ENCODE measurements around the gene TRPT1. TPM values are rescaled to one million over a fixed set of nuclear protein-coding genes. Genes with fewer than 3 reads are reported as not detected.

Gene TRPT1
- total and polyA plus RNA-seq, 9 of the 15 experiments (the other 6 are each of a cell fraction or from before 2014, with no cell fraction given), result 4.6 to 41.7 (median 23.1) TPM

DNA sequence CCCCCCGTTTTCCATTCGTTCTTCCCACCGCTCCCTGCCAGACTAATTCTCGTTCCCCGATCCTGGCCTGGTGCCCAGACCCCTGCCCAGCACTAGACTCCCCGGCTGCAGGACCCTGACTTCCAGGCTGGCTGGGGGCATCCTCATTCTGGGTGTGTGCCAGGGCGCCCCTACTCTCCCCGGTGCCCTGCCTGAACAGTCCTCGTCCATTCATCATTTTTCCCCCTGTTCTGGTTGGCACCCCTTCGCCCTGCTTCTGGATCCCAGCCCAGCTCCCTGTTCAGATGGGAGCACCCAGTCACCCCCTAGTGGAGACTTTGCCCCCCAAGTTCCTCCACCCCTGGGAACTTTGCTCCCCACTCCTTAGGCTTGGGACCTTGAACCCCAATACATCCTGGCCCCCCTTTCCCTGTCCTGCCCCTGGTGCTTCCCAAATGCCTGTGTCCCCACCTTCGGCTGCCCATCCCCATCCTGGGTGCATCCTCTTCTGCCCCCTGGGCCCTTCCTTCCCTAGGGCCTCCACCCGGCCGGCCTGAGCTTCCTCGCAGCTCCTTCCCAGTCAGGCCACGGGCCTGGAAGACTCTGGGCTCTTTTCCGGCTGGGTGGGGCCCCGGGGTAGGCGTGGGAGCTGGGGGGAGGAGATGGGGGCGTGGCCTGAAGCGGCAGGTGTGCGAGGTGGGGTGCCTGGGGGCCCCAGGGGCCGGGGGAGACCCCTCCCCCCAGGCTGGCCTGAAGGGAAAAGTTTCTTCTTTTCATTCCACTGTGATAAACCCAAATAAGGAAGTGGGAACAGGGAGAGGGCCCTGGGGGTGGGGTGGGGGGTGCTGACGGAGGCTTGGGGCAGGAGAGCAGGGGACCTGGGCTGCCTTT is 26.3 kb upstream of the TRPT1 start (continued):
- TF ChIP-seq CCNT2 (IDR thresholded peaks at IDR 0.05; ENCODE audit: borderline replicate concordance, extremely low read depth, insufficient read length, low read depth, low read length) (peak; percentile 28), MYC (IDR thresholded peaks at IDR 0.05; ENCODE audit: low read depth, low read length) (peak; percentile 22; the same call in 1 of the 2 replicates), MYC (CRISPR knock-in tag; IDR thresholded peaks at IDR 0.05; ENCODE audit: borderline replicate concordance, low read depth) (no peak), EGR1 (conservative IDR thresholded peaks at IDR 0.05) (peak; percentile 51), ELF1 (tag; IDR thresholded peaks at IDR 0.05) (no peak), MED1 (CRISPR knock-in tag; IDR thresholded peaks at IDR 0.05; ENCODE audit: borderline replicate concordance) (no peak), CEBPB (tag; IDR thresholded peaks at IDR 0.05) (no peak), L3MBTL2 (IDR thresholded peaks at IDR 0.05) (peak; percentile 47; the same call in 1 of the 2 replicates), SPI1 (IDR thresholded peaks at IDR 0.05; ENCODE audit: borderline replicate concordance, low read depth, low read length) (peak; percentile 71)
- TF ChIP-seq, protein P1, sequence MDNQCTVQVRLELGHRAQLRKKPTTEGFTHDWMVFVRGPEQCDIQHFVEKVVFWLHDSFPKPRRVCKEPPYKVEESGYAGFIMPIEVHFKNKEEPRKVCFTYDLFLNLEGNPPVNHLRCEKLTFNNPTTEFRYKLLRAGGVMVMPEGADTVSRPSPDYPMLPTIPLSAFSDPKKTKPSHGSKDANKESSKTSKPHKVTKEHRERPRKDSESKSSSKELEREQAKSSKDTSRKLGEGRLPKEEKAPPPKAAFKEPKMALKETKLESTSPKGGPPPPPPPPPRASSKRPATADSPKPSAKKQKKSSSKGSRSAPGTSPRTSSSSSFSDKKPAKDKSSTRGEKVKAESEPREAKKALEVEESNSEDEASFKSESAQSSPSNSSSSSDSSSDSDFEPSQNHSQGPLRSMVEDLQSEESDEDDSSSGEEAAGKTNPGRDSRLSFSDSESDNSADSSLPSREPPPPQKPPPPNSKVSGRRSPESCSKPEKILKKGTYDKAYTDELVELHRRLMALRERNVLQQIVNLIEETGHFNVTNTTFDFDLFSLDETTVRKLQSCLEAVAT (IDR thresholded peaks at IDR 0.05), result 0 out of 4 replicates have a peak, but pooled peaks of 1 of the 2 experiments have one; percentile 51
- TF ChIP-seq, protein P2, sequence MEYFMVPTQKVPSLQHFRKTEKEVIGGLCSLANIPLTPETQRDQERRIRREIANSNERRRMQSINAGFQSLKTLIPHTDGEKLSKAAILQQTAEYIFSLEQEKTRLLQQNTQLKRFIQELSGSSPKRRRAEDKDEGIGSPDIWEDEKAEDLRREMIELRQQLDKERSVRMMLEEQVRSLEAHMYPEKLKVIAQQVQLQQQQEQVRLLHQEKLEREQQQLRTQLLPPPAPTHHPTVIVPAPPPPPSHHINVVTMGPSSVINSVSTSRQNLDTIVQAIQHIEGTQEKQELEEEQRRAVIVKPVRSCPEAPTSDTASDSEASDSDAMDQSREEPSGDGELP (CRISPR knock-in tag; IDR thresholded peaks at IDR 0.05; ENCODE audit: borderline replicate concordance), result peak; percentile 41; the same call in 1 of the 2 replicates
- TF ChIP-seq, protein P3, sequence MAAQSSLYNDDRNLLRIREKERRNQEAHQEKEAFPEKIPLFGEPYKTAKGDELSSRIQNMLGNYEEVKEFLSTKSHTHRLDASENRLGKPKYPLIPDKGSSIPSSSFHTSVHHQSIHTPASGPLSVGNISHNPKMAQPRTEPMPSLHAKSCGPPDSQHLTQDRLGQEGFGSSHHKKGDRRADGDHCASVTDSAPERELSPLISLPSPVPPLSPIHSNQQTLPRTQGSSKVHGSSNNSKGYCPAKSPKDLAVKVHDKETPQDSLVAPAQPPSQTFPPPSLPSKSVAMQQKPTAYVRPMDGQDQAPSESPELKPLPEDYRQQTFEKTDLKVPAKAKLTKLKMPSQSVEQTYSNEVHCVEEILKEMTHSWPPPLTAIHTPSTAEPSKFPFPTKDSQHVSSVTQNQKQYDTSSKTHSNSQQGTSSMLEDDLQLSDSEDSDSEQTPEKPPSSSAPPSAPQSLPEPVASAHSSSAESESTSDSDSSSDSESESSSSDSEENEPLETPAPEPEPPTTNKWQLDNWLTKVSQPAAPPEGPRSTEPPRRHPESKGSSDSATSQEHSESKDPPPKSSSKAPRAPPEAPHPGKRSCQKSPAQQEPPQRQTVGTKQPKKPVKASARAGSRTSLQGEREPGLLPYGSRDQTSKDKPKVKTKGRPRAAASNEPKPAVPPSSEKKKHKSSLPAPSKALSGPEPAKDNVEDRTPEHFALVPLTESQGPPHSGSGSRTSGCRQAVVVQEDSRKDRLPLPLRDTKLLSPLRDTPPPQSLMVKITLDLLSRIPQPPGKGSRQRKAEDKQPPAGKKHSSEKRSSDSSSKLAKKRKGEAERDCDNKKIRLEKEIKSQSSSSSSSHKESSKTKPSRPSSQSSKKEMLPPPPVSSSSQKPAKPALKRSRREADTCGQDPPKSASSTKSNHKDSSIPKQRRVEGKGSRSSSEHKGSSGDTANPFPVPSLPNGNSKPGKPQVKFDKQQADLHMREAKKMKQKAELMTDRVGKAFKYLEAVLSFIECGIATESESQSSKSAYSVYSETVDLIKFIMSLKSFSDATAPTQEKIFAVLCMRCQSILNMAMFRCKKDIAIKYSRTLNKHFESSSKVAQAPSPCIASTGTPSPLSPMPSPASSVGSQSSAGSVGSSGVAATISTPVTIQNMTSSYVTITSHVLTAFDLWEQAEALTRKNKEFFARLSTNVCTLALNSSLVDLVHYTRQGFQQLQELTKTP (IDR thresholded peaks at IDR 0.05; ENCODE audit: low read depth in 1 of 2, partially characterized antibody in 2 of 2), result no peak
- TF ChIP-seq, protein P4, sequence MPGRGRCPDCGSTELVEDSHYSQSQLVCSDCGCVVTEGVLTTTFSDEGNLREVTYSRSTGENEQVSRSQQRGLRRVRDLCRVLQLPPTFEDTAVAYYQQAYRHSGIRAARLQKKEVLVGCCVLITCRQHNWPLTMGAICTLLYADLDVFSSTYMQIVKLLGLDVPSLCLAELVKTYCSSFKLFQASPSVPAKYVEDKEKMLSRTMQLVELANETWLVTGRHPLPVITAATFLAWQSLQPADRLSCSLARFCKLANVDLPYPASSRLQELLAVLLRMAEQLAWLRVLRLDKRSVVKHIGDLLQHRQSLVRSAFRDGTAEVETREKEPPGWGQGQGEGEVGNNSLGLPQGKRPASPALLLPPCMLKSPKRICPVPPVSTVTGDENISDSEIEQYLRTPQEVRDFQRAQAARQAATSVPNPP (IDR thresholded peaks at IDR 0.05; ENCODE audit: borderline replicate concordance, insufficient read depth, insufficient read length), result no peak
